HCT116 (cell line): ENCODE results near the gene ADAMTS3. TPM values are rescaled to one million over a fixed set of nuclear protein-coding genes. Genes with fewer than 3 reads are reported as not detected.

Experiments
- ATAC-seq: fragments of 200-7000 bp; cut with Tn5 transposase; 2 replicates; pipeline ENCODE4 v1.9.1; 2020; ENCODE audit warnings: mild to moderate bottlenecking, moderate library complexity
- BruUV-seq: library from RNA; stranded (reverse); fragments of 400-500 nt; replicated peaks from 2 replicates; lab custom pipeline; 2021; lab: Mats Ljungman, UMichigan
- CTCF ChIA-PET: fragments of 300-600 bp; sonication (Branson Sonifier 250); formaldehyde crosslinking; loops from one replicate; lab custom pipeline; 2021; ENCODE audit warnings: antibody characterized with exemption; lab: Charles Lee
- POLR2A ChIA-PET: fragments of 300-600, 350-600 bp; sonication (Branson Sonifier 250); formaldehyde crosslinking; loops from one replicate; lab custom pipeline; 2021; ENCODE audit warnings: antibody characterized with exemption; lab: Charles Lee
- RAD21 ChIA-PET, 2 experiments: fragments of 300-600 bp; sonication (Branson Sonifier 250); formaldehyde crosslinking; loops; one replicate each; lab custom pipeline; 2023; ENCODE audit warnings: low total read pairs in 2 of 2; ENCODE audit not compliant: uncharacterized antibody in 2 of 2, unreplicated experiment in 2 of 2, low non-redundant PET in 1 of 2; lab: Charles Lee
- DNase-seq: peaks from one replicate; pipeline ENCODE4 v3.0.0-alpha.2; 2010; ENCODE audit warnings: low read depth, low spot score
- H2AFZ ChIP-seq: fragments of 200-600 bp; shearing (Covaris generic), sonication (generic); 2 replicates; pipeline ENCODE4 v1.6.1; 2017; ENCODE audit warnings: low read depth, mixed run types, mixed read lengths, antibody characterized with exemption, low read length; ENCODE audit not compliant: poor library complexity, severe bottlenecking
- H3K27ac ChIP-seq: 2 replicates; pipeline ENCODE4 v1.5.1; 2012; ENCODE audit warnings: low read depth, low read length
- H3K27me3 ChIP-seq: fragments of 200-600 bp; sonication (generic); 2 replicates; pipeline ENCODE4 v1.6.1; 2016; ENCODE audit warnings: mixed run types, low read length, mixed read lengths; ENCODE audit not compliant: insufficient read depth
- H3K36me3 ChIP-seq, 2 experiments: fragments of 200-500 bp in 1 of 2; fragments of 200-600 bp in 1 of 2; sonication (Bioruptor generic) in 1 of 2; sonication (generic) in 1 of 2; 2 replicates each; pipeline versions ENCODE4 v1.5.1 to v1.6.1; 2014 to 2016; ENCODE audit warnings: low read length in 2 of 2, inconsistent platforms in 1 of 2, mixed read lengths in 1 of 2, mixed run types in 1 of 2; ENCODE audit not compliant: insufficient read depth in 2 of 2, control insufficient read depth in 1 of 2
- H3K4me1 ChIP-seq, 2 experiments: fragments of 200-600 bp in 1 of 2; sonication (generic) in 1 of 2; 2 replicates each; pipeline versions ENCODE4 v1.5.1 to v1.6.1; 2012 to 2017; ENCODE audit warnings: low read length in 2 of 2, inconsistent platforms in 1 of 2, mild to moderate bottlenecking in 1 of 2, mixed read lengths in 1 of 2, mixed run types in 1 of 2, moderate library complexity in 1 of 2; ENCODE audit not compliant: insufficient read depth in 2 of 2, control insufficient read depth in 1 of 2
- H3K4me2 ChIP-seq: fragments of 200-600 bp; sonication (generic); 2 replicates; pipeline ENCODE4 v1.6.1; 2017; ENCODE audit warnings: mixed run types, low read length, mixed read lengths
- H3K4me3 ChIP-seq, 2 experiments: fragments of 200-600 bp in 1 of 2; sonication (generic) in 1 of 2; replicated peaks in 1 of 2; 2 replicates each; pipeline ENCODE4 v1.5.1; 2011 to 2016; ENCODE audit warnings: low read length in 2 of 2, control low read depth in 1 of 2, low read depth in 1 of 2, mild to moderate bottlenecking in 1 of 2, mixed read lengths in 1 of 2, mixed run types in 1 of 2
- H3K79me2 ChIP-seq: fragments of 200-600 bp; sonication (generic); 2 replicates; pipeline ENCODE4 v1.6.1; 2017; ENCODE audit warnings: mild to moderate bottlenecking, mixed run types, low read length, moderate library complexity, mixed read lengths; ENCODE audit not compliant: insufficient read depth
- H3K9ac ChIP-seq: fragments of 200-600 bp; sonication (generic); 2 replicates; pipeline ENCODE4 v1.6.1; 2016; ENCODE audit warnings: low read length, mixed read lengths
- H3K9me2 ChIP-seq: fragments of 200-600 bp; sonication (generic), shearing (Covaris generic); 2 replicates; pipeline ENCODE4 v1.6.1; 2017; ENCODE audit warnings: mixed run types, mild to moderate bottlenecking, moderate library complexity; ENCODE audit not compliant: insufficient read depth
- H3K9me3 ChIP-seq, 2 experiments: fragments of 200-500 bp in 1 of 2; fragments of 200-600 bp in 1 of 2; sonication (Bioruptor generic) in 1 of 2; sonication (generic) in 1 of 2; 2 replicates each; pipeline ENCODE4 v1.6.1; 2014 to 2017; ENCODE audit warnings: low read length in 2 of 2, mixed read lengths in 2 of 2, inconsistent platforms in 1 of 2, low read depth in 1 of 2, mild to moderate bottlenecking in 1 of 2, mixed run types in 1 of 2, moderate library complexity in 1 of 2; ENCODE audit not compliant: control insufficient read depth in 1 of 2, insufficient read depth in 1 of 2
- H4K20me1 ChIP-seq: fragments of 200-600 bp; sonication (generic), shearing (Covaris generic); 2 replicates; pipeline ENCODE4 v1.6.1; 2017; ENCODE audit warnings: mixed run types, mild to moderate bottlenecking, moderate library complexity; ENCODE audit not compliant: insufficient read depth
- ATF3 ChIP-seq: IDR thresholded peaks from 2 replicates; pipeline ENCODE4 v1.6.1; 2012
- CBX3 ChIP-seq: IDR thresholded peaks from 2 replicates; pipeline ENCODE4 v1.6.1; 2012; ENCODE audit warnings: low read depth
- CEBPB ChIP-seq: IDR thresholded peaks from 2 replicates; pipeline ENCODE4 v1.6.1; 2012; ENCODE audit warnings: low read depth
- EGR1 ChIP-seq: IDR thresholded peaks from 2 replicates; pipeline ENCODE4 v1.6.1; 2012; ENCODE audit warnings: low read depth
- ELF1 ChIP-seq: IDR thresholded peaks from 2 replicates; pipeline ENCODE4 v1.6.1; 2012; ENCODE audit warnings: low read depth, borderline replicate concordance
- EZH2phosphoT487 ChIP-seq: fragments of 200-600 bp; IDR thresholded peaks from 2 replicates; pipeline ENCODE4 v1.6.1; 2018; ENCODE audit warnings: antibody characterized with exemption, borderline replicate concordance
- JUND ChIP-seq: IDR thresholded peaks from 2 replicates; pipeline ENCODE4 v1.6.1; 2012
- POLR2A ChIP-seq: IDR thresholded peaks from 2 replicates; pipeline ENCODE4 v1.7.0; 2011; ENCODE audit warnings: borderline replicate concordance; ENCODE audit not compliant: insufficient read depth, insufficient read length; ENCODE audit errors: extremely low read depth
- REST ChIP-seq: IDR thresholded peaks from 2 replicates; pipeline ENCODE4 v1.6.1; 2012; ENCODE audit warnings: low read depth
- SIN3A ChIP-seq: IDR thresholded peaks from 2 replicates; pipeline ENCODE4 v1.6.1; 2012; ENCODE audit warnings: low read depth
- SP1 ChIP-seq: IDR thresholded peaks from 2 replicates; pipeline ENCODE4 v1.6.1; 2012; ENCODE audit warnings: low read depth
- SRF ChIP-seq: IDR thresholded peaks from 2 replicates; pipeline ENCODE4 v1.6.1; 2012; ENCODE audit warnings: low read depth
- TCF7L2 ChIP-seq: IDR thresholded peaks from 2 replicates; pipeline ENCODE4 v1.7.0; 2011; ENCODE audit warnings: borderline replicate concordance, inconsistent platforms; ENCODE audit not compliant: insufficient read depth, insufficient read length; ENCODE audit errors: extremely low read depth
- YY1 ChIP-seq: IDR thresholded peaks from 2 replicates; pipeline ENCODE4 v1.6.1; 2011; ENCODE audit warnings: low read length, low read depth, moderate library complexity, mild to moderate bottlenecking; ENCODE audit not compliant: insufficient replicate concordance; ENCODE audit errors: extremely low read depth
- ZBTB33 ChIP-seq: IDR thresholded peaks from 2 replicates; pipeline ENCODE4 v1.6.1; 2011; ENCODE audit warnings: mild to moderate bottlenecking, low read length, moderate library complexity; ENCODE audit not compliant: insufficient replicate concordance; ENCODE audit errors: extremely low read depth
- ZNF274 ChIP-seq: fragments of 200-500 bp; sonication (Bioruptor generic); IDR thresholded peaks from 2 replicates; pipeline ENCODE4 v1.6.1; 2014; ENCODE audit warnings: mild to moderate bottlenecking, low read depth, low read length, inconsistent platforms
- intact Hi-C: fragments of 100-400 bp; cut with micrococcal nuclease; formaldehyde crosslinking; loops from 2 replicates; pipeline ENCODE4 v1.10.0; 2022
- total RNA-seq: library from RNA; stranded (reverse); gene quantifications from one replicate; pipeline ENCODE4 v1.2.1, GENCODE V29; 2021; ENCODE audit not compliant: unreplicated experiment

Gene ADAMTS3
- total RNA-seq, 1 experiment from 2014 or later, result not detected

GRCh38 chr4:72374159-72374558, 194.9 kb downstream of the ADAMTS3 start:
- ChIA-PET POLR2A (no interaction called here), RAD21 (no interaction called here), CTCF (no interaction called here)
- Histone ChIP-seq H3K4me3 (no peak overlapping the region), H3K9me2 (no peaks in the 10 kb centered on the region), H3K9ac (no peak overlapping the region), H3K4me2 (no peak overlapping the region), H4K20me1 (no peaks in the 10 kb centered on the region; the same call in 1 of the 2 replicates), H3K36me3 (no peaks in the 10 kb centered on the region), H3K27me3 (no peaks in the 10 kb centered on the region), H3K79me2 (no peaks in the 10 kb centered on the region), H3K27ac (no peak overlapping the region), H3K9me3 (no peaks in the 10 kb centered on the region; a peak in 1 of 4 replicates), H2AFZ (no peak overlapping the region), H3K4me1 (no peaks in the 10 kb centered on the region)
- intact Hi-C loops, result no loop called here
- no peak for DNase-seq
- ATAC-seq, result no peak
- no TSS peak for BruUV-seq
- no peak for TF ChIP-seq SIN3A
- no peak for TF ChIP-seq YY1
- TF ChIP-seq SP1, result no peak
- no peak for TF ChIP-seq REST
- TF ChIP-seq ZBTB33, result no peak
- no peak for TF ChIP-seq JUND
- TF ChIP-seq EZH2phosphoT487, result no peak
- no peak for TF ChIP-seq CEBPB
- TF ChIP-seq POLR2A, result no peak
- no peak for TF ChIP-seq SRF
- no peak for TF ChIP-seq EGR1
- no peak for TF ChIP-seq ATF3
- TF ChIP-seq CBX3, result no peak
- TF ChIP-seq TCF7L2, result no peak
- no peak for TF ChIP-seq ELF1
- TF ChIP-seq ZNF274, result no peak
